WTC11 (cell line): ENCODE data around the gene BCL2L1.

Experiments used
- ATF2 ChIP-seq: sonication (generic); formaldehyde crosslinking; IDR thresholded peaks from 2 replicates; pipeline ENCODE4 v1.8.1; 2022; ENCODE audit warnings: low read depth, missing genetic modification reagents, borderline replicate concordance
- CREB1 ChIP-seq: sonication (generic); formaldehyde crosslinking; IDR thresholded peaks from 2 replicates; pipeline ENCODE4 v1.8.0; 2023; ENCODE audit warnings: mild to moderate bottlenecking, missing genetic modification reagents
- CTCF ChIP-seq: fragments of 200-600 bp; IDR thresholded peaks from 2 replicates; pipeline ENCODE4 v1.8.0; 2022; ENCODE audit warnings: antibody characterized with exemption
- FOXP4 ChIP-seq: sonication (generic); formaldehyde crosslinking; IDR thresholded peaks from 2 replicates; pipeline ENCODE4 v1.8.0; 2022; ENCODE audit warnings: mild to moderate bottlenecking, missing genetic modification reagents
- GABPB1 ChIP-seq: sonication (generic); formaldehyde crosslinking; IDR thresholded peaks from 2 replicates; pipeline ENCODE4 v1.8.1; 2023; ENCODE audit warnings: mild to moderate bottlenecking, missing genetic modification reagents
- ZNF281 ChIP-seq: sonication (generic); formaldehyde crosslinking; IDR thresholded peaks from 2 replicates; pipeline ENCODE4 v1.8.0; 2023; ENCODE audit warnings: mild to moderate bottlenecking, missing genetic modification reagents

- TF ChIP-seq CTCF: no peak
- no peak for TF ChIP-seq CREB1 (CRISPR knock-in tag)
- no peak for TF ChIP-seq ZNF281 (CRISPR knock-in tag)
- no peak for TF ChIP-seq ATF2 (CRISPR knock-in tag)
- TF ChIP-seq FOXP4 (CRISPR knock-in tag): no peak
- TF ChIP-seq GABPB1 (CRISPR knock-in tag): no peak
These were observed 43.0 kb downstream of the BCL2L1 start for GRCh38 chr20:31679357-31680285.
